CD14-positive monocyte (primary cell): ENCODE measurements around the gene HYDIN. TPM values are rescaled to one million over a fixed set of nuclear protein-coding genes. Genes with fewer than 3 reads are reported as not detected.
"Not testable (repeated sequence)": the region's sequence is repeated elsewhere in the genome, so short reads cannot be mapped to it uniquely, and the experiment has no call there.

Experiments
- DNase-seq, 3 donors: peaks; one replicate each; pipeline ENCODE4 v3.0.0-alpha.2; 2011 to 2022
- H2AFZ ChIP-seq: 2 replicates; pipeline ENCODE4 v1.6.0; 2012; ENCODE audit warnings: mild to moderate bottlenecking, low read depth, low read length, inconsistent platforms; ENCODE audit not compliant: insufficient read depth, poor library complexity, severe bottlenecking
- H3K27ac ChIP-seq, 2 donors: 1 replicate in 1 of 2; 2 replicates in 1 of 2; pipeline ENCODE4 v1.5.1; 2012 to 2013; ENCODE audit warnings: low read length in 2 of 2, control low read depth in 1 of 2, inconsistent platforms in 1 of 2, low read depth in 1 of 2, mild to moderate bottlenecking in 1 of 2
- H3K27me3 ChIP-seq, 2 donors: one replicate each; pipeline versions ENCODE4 v1.6.0 to v1.6.1; 2011 to 2013; ENCODE audit warnings: low read length in 2 of 2; ENCODE audit not compliant: control insufficient read depth in 2 of 2, insufficient read depth in 2 of 2
- H3K36me3 ChIP-seq, 2 donors: replicated peaks in 1 of 2; 1 replicate in 1 of 2; 2 replicates in 1 of 2; pipeline versions ENCODE4 v1.5.1 to v1.6.1; 2012 to 2013; ENCODE audit warnings: low read length in 2 of 2, control low read depth in 1 of 2, inconsistent platforms in 1 of 2, mild to moderate bottlenecking in 1 of 2; ENCODE audit not compliant: insufficient read depth in 2 of 2, control insufficient read depth in 1 of 2
- H3K4me1 ChIP-seq, 2 donors: 1 replicate in 1 of 2; 2 replicates in 1 of 2; pipeline versions ENCODE4 v1.5.1 to v1.6.1; 2012 to 2013; ENCODE audit warnings: low read length in 2 of 2, control low read depth in 1 of 2, inconsistent platforms in 1 of 2, mild to moderate bottlenecking in 1 of 2, moderate library complexity in 1 of 2; ENCODE audit not compliant: insufficient read depth in 2 of 2, control insufficient read depth in 1 of 2
- H3K4me2 ChIP-seq: replicated peaks from 2 replicates; pipeline ENCODE3; 2012; ENCODE audit warnings: low read length, moderate library complexity, mild to moderate bottlenecking; ENCODE audit not compliant: poor library complexity, severe bottlenecking; ENCODE audit errors: extremely low read depth
- H3K4me3 ChIP-seq, 3 experiments: fragments of 200-600 bp in 1 of 3; sonication (generic) in 1 of 3; replicated peaks in 1 of 3; 1 replicate in 2 of 3; 2 replicates in 1 of 3; pipeline ENCODE4 v1.5.1; 2011 to 2013; ENCODE audit warnings: low read length in 3 of 3, mild to moderate bottlenecking in 3 of 3, control low read depth in 2 of 3, low read depth in 2 of 3, inconsistent platforms in 1 of 3, moderate library complexity in 1 of 3
- H3K79me2 ChIP-seq: 2 replicates; pipeline ENCODE4 v1.6.0; 2012; ENCODE audit warnings: mild to moderate bottlenecking, control low read depth, inconsistent platforms, low read length, moderate library complexity; ENCODE audit not compliant: insufficient read depth
- H3K9ac ChIP-seq: 2 replicates; pipeline ENCODE4 v1.6.0; 2017; ENCODE audit warnings: low read length, mild to moderate bottlenecking; ENCODE audit not compliant: insufficient read depth, poor library complexity, severe bottlenecking
- H3K9me3 ChIP-seq, 2 donors: replicated peaks in 1 of 2; 1 replicate in 1 of 2; 2 replicates in 1 of 2; pipeline versions ENCODE4 v1.5.1 to v1.6.1; 2012 to 2013; ENCODE audit warnings: low read length in 2 of 2, control low read depth in 1 of 2; ENCODE audit not compliant: control insufficient read depth in 1 of 2, insufficient read depth in 1 of 2
- H4K20me1 ChIP-seq: 2 replicates; pipeline ENCODE4 v1.6.0; 2012; ENCODE audit warnings: mild to moderate bottlenecking, low read length, control low read depth, moderate library complexity; ENCODE audit not compliant: insufficient read depth
- H3K27ac Mint-ChIP-seq, 7 donors: one replicate each; pipeline ENCODE4 v1.8.0; 2020; ENCODE audit warnings: mild to moderate bottlenecking in 7 of 7, mixed read lengths in 7 of 7, moderate library complexity in 6 of 7, inconsistent platforms in 2 of 7
- H3K27me3 Mint-ChIP-seq, 3 donors: one replicate each; pipeline ENCODE4 v1.8.0; 2021 to 2022; ENCODE audit warnings: low read depth in 3 of 3, mild to moderate bottlenecking in 3 of 3, mixed read lengths in 3 of 3, moderate library complexity in 3 of 3, inconsistent platforms in 1 of 3
- H3K36me3 Mint-ChIP-seq, 2 donors: one replicate each; pipeline ENCODE4 v1.8.0; 2020; ENCODE audit warnings: mixed read lengths in 2 of 2, inconsistent platforms in 1 of 2, mild to moderate bottlenecking in 1 of 2
- H3K4me1 Mint-ChIP-seq: one replicate; pipeline ENCODE4 v1.8.0; 2020; ENCODE audit warnings: mild to moderate bottlenecking, mixed read lengths
- H3K4me3 Mint-ChIP-seq, 2 donors: one replicate each; pipeline ENCODE4 v1.8.0; 2020; ENCODE audit warnings: mild to moderate bottlenecking in 2 of 2, mixed read lengths in 2 of 2, moderate library complexity in 1 of 2
- H3K9me3 Mint-ChIP-seq, 7 donors: one replicate each; pipeline ENCODE4 v1.8.0; 2020 to 2022; ENCODE audit warnings: mixed read lengths in 7 of 7, mild to moderate bottlenecking in 6 of 7, moderate library complexity in 6 of 7, inconsistent platforms in 2 of 7
- WGBS: methylation state at CpG from one replicate; pipeline ENCODE4 v1.1.5; 2013; ENCODE audit warnings: missing lambda C conversion rate; ENCODE audit not compliant: insufficient coverage; 5-methylcytosine and 5-hydroxymethylcytosine counted together
- intact Hi-C, 2 donors: fragments of 100-400 bp; cut with micrococcal nuclease; formaldehyde crosslinking; loops; one replicate each; pipeline versions ENCODE4 v1.15.0 to v1.15.1; 2023
- polyA plus RNA-seq, 3 donors: library from polyadenylated mRNA; depleted of rRNA in 1 of 3; unstranded in 2 of 3; stranded (reverse) in 1 of 3; fragments of 300-500 nt in 2 of 3; fragments of >200 nt in 1 of 3; fragmentation: Illumina TruSeq in 2 of 3; gene quantifications; 1 replicate in 2 of 3; 2 replicates in 1 of 3; pipeline ENCODE4 v1.2.3, GENCODE V29; 2012 to 2021

HYDIN gene
- polyA plus RNA-seq, 3 donors, result not detected

DNA sequence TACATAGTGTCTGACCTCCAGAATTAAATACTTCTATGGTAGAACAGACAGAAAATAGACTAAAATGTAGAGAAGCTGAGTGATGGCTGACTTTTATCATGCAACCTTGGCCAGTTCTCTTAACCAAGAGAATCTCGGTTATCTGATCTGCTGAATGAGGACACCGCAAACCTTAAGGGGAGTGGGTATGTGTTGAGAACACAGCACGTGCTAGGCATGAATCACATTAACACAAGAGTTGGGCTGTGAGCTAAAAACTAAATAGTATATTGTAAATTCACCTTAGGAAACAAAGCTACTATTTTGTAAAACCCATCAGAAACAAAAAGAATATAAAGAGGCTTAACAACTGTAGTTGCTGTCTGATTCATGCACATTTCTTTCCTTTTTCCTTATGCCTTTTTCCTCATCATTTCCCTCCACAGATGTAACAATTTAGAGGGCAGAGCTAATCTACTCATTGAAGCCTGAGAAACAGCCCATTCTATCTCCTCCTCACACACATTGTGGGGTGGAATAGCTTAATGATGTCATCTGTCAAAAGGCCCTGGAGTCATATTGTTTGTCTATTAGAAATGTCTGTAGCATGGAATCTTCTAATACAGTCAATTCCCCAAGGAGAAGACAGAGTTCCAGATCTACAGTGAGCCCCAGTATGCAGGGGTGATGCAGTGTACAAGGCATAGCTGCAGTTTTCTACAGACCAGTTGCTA lies 176.5 kb downstream of the HYDIN start:
- H3K27ac Mint-ChIP-seq, H2AFZ ChIP-seq, H4K20me1 ChIP-seq, H3K4me2 ChIP-seq, H3K9ac ChIP-seq, H3K36me3 ChIP-seq, H3K9me3 Mint-ChIP-seq, intact Hi-C loops, H3K4me1 Mint-ChIP-seq, H3K27me3 ChIP-seq, H3K27me3 Mint-ChIP-seq, H3K4me3 ChIP-seq, H3K79me2 ChIP-seq, H3K9me3 ChIP-seq, H3K36me3 Mint-ChIP-seq, H3K4me3 Mint-ChIP-seq, H3K4me1 ChIP-seq, DNase-seq, H3K27ac ChIP-seq: not testable (repeated sequence)
- WGBS, result no CpG with 5 or more reads among the region's 3 CpGs

DNA sequence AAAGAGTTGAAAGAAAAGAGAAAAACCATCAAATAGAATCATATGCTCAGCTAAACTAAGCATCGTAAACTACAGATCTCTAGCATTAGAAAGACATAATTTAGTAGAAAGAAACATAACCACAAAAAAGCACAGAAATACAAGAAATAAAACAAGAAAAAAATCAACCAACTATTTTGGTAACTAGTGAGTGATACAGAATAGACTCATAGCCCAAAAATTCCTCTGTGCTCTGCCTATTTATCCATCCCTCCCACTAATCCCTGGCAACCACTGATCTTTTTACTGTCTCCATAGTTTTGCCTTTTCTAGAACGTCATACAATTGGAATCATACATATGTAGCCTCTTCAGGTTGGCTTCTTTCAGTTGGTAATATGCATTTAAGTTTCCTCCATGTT lies 180.2 kb downstream of the HYDIN start:
- intact Hi-C loops, H3K4me1 Mint-ChIP-seq, H3K27ac Mint-ChIP-seq, H3K4me3 ChIP-seq, H3K36me3 Mint-ChIP-seq, H4K20me1 ChIP-seq, H3K9me3 ChIP-seq, DNase-seq, H3K79me2 ChIP-seq, H3K4me3 Mint-ChIP-seq, H3K4me2 ChIP-seq, H3K4me1 ChIP-seq, H3K36me3 ChIP-seq, H3K27me3 ChIP-seq, H3K27me3 Mint-ChIP-seq, H3K27ac ChIP-seq, H2AFZ ChIP-seq, H3K9ac ChIP-seq, H3K9me3 Mint-ChIP-seq: not testable (repeated sequence)
- no CpG with 5 or more reads among the region's 2 CpGs for WGBS

DNA sequence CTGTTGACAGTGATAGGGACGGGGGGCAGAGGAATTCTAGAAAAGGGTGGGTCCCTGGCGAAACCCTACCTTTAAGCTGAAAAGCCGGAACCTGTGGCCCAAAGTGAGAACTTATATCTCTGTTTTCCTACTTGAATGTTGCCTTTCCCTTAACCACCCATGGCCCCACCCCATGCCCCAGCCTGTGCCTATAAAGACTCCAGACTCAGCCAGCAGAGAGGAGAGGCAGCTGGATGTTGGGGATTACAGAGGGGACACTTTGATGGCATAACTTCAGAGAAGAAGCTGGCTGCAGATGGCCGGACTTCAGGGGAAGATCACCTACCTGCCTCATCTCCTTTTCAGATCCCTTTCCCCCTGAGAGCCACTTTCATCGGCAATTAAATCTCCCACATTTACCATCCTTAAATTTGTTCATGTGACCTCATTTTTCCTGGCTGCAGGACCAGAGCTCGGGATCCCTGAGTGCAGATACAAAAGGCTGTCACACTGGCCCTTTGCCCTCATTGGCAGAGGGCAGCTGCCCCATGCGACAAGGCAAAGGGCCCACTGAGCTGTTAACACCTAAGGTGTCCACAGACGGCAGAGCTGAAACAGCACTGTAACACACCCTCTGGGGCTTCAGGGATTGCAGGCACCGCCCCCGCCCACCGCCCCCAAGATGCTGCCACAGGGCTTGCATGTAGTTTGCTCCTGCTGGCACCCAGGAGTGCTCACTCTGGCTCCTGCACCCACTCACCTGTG lies 191.0 kb downstream of the HYDIN start:
- H3K79me2 ChIP-seq, H3K36me3 Mint-ChIP-seq, H3K27ac ChIP-seq, H3K9me3 ChIP-seq, H3K9me3 Mint-ChIP-seq, H3K4me3 ChIP-seq, H3K9ac ChIP-seq, DNase-seq, H3K36me3 ChIP-seq, H3K27me3 Mint-ChIP-seq, H3K27me3 ChIP-seq, H3K4me3 Mint-ChIP-seq, intact Hi-C loops, H3K4me1 ChIP-seq, H3K27ac Mint-ChIP-seq, H3K4me2 ChIP-seq, H2AFZ ChIP-seq, H3K4me1 Mint-ChIP-seq, H4K20me1 ChIP-seq: not testable (repeated sequence)
- 94% methylated on average over 2 of the region's 11 CpGs for WGBS

DNA sequence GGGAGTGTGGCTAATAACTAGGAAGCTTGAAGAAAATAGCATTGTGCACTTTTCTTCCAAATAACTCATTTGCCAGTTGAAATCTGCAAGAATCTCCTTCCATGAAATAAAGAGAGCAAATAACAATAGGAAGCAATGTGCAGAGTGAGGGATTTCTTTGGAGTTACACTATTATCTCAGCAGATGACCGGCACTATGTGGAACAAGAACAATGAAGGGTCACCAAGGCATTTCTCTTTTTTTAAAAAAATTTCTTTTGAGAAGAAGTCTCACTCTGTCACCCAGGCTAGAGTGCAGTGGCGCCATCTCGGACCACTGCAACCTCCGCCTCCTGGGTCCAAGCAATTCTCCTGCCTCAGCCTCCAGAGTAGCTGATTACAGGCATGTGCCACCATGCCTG lies 192.1 kb downstream of the HYDIN start:
- DNase-seq, H3K36me3 ChIP-seq, H3K27ac ChIP-seq, H3K4me3 Mint-ChIP-seq, H3K4me3 ChIP-seq, H3K27me3 Mint-ChIP-seq, H3K9me3 ChIP-seq, H2AFZ ChIP-seq, H3K9ac ChIP-seq, H3K27me3 ChIP-seq, H3K4me1 Mint-ChIP-seq, H4K20me1 ChIP-seq, H3K36me3 Mint-ChIP-seq, H3K4me2 ChIP-seq, H3K79me2 ChIP-seq, intact Hi-C loops, H3K27ac Mint-ChIP-seq, H3K9me3 Mint-ChIP-seq, H3K4me1 ChIP-seq: not testable (repeated sequence)
- no CpG with 5 or more reads among the region's 4 CpGs for whole genome bisulfite sequencing
